ENCODE measurements around the gene MKRN3. TPM values are rescaled to one million over a fixed set of nuclear protein-coding genes. Genes with fewer than 3 reads are reported as not detected.

Gene MKRN3
- total RNA-seq (2022; extraction: Qiagen RNA extraction): 1.5 to 2.8 TPM (median 2.5 TPM) in 5 replicates

GRCh38 chr15:23565395-23566070 lies at the start of gene MKRN3:
Gene MKRN3 (plus strand): TSS chr15:23565674. CDS start chr15:23565783, 109 bp downstream.

Other genes starting within 250 kb of the MKRN3 start
- gene GOLGA6L26, start 231.5 kb upstream of the MKRN3 start, total RNA-seq (2022; extraction: Qiagen RNA extraction): not detected in 5 replicates
- gene GOLGA8S, start 210.9 kb upstream of the MKRN3 start, total RNA-seq (2022; extraction: Qiagen RNA extraction): 0.13 to 0.18 TPM (median 0.16 TPM) in 5 replicates
- gene GOLGA6L2, start 118.4 kb upstream of the MKRN3 start, total RNA-seq (2022; extraction: Qiagen RNA extraction): not detected in 5 replicates
- 0.01 to 0.02 TPM in 2 of 5 replicates, not detected in the others for gene MAGEL2, start 82.2 kb downstream of the MKRN3 start, total RNA-seq (2022; extraction: Qiagen RNA extraction)
- gene NDN, start 121.6 kb downstream of the MKRN3 start, total RNA-seq (2022; extraction: Qiagen RNA extraction): 0.05 to 0.08 TPM (median 0.06 TPM) in 3 of 5 replicates, not detected in the others